Tibial nerve (tissue), 4 donors: Measurements from ENCODE around the gene PLK4. TPM values are rescaled to one million over a fixed set of nuclear protein-coding genes. Genes with fewer than 3 reads are reported as not detected.
A peak's percentile ranks its signal among the peaks of the same experiment; 100 is the strongest.

Source experiments
- DNase-seq, 2 donors: peaks; one replicate each; pipeline ENCODE4 v3.0.0-alpha.2; 2019; ENCODE audit warnings: low spot score in 2 of 2
- H3K27ac ChIP-seq, 4 donors: fragments of 200-600 bp; sonication (generic) in 3 of 4; one replicate each; pipeline ENCODE4 v1.5.1; 2017 to 2019; ENCODE audit warnings: mild to moderate bottlenecking in 1 of 4
- H3K27me3 ChIP-seq, 2 donors: fragments of 200-600 bp; sonication (generic) in 1 of 2; one replicate each; pipeline versions ENCODE4 v1.5.1 to v1.6.0; 2017 to 2019
- H3K36me3 ChIP-seq, 3 donors: fragments of 200-600 bp; sonication (generic); one replicate each; pipeline ENCODE4 v1.5.1; 2018 to 2019
- H3K4me1 ChIP-seq, 4 donors: fragments of 200-600 bp; sonication (generic) in 3 of 4; one replicate each; pipeline ENCODE4 v1.5.1; 2017 to 2019
- H3K4me3 ChIP-seq, 4 donors: fragments of 200-600 bp; sonication (generic) in 3 of 4; one replicate each; pipeline ENCODE4 v1.5.1; 2017 to 2019; ENCODE audit warnings: mild to moderate bottlenecking in 1 of 4, moderate library complexity in 1 of 4
- H3K9me3 ChIP-seq, 4 donors: fragments of 200-600 bp; sonication (generic) in 3 of 4; one replicate each; pipeline ENCODE4 v1.5.1; 2017 to 2019
- CTCF ChIP-seq, 5 experiments: fragments of 200-600 bp in 3 of 5; fragments of 450-650 bp in 2 of 5; sonication (generic) in 3 of 5; IDR thresholded peaks; one replicate each; pipeline ENCODE4 v1.5.1; 2016 to 2019; ENCODE audit warnings: antibody characterized with exemption in 5 of 5, mild to moderate bottlenecking in 3 of 5, moderate library complexity in 2 of 5
- EP300 ChIP-seq, 2 donors: sonication (generic); formaldehyde crosslinking; IDR thresholded peaks; one replicate each; pipeline ENCODE4 v1.6.1; 2017; ENCODE audit warnings: antibody characterized with exemption in 2 of 2, mild to moderate bottlenecking in 1 of 2
- POLR2A ChIP-seq, 2 donors: fragments of 450-650 bp; IDR thresholded peaks; one replicate each; pipeline ENCODE4 v1.6.1; 2017; ENCODE audit warnings: antibody characterized with exemption in 2 of 2, mild to moderate bottlenecking in 2 of 2, moderate library complexity in 2 of 2
- WGBS, 2 donors: methylation state at CpG; one replicate each; pipeline ENCODE4 v1.1.5; 2018; 5-methylcytosine and 5-hydroxymethylcytosine counted together
- total RNA-seq, 4 donors: library from RNA; depleted of rRNA; stranded (reverse); fragments of >200 nt; gene quantifications; one replicate each; pipeline ENCODE4 v1.1.0, GENCODE V29; 2016

The PLK4 gene
- 1 to 10 TPM in 1 of 4 donors, under 1 TPM in 3; 0.44 to 2.0 (median 0.76) TPM for total RNA-seq

- TF ChIP-seq EP300 (IDR thresholded peaks at IDR 0.05) = peak in 1 of 2 donors; percentile 66
- no peak for TF ChIP-seq CTCF (IDR thresholded peaks at IDR 0.05)
- no peak for TF ChIP-seq POLR2A (IDR thresholded peaks at IDR 0.05)
- H3K4me1 ChIP-seq = peaks cover 0 to 20% (median 11%) of the 10 kb centered on the region in 4 donors
- H3K27ac ChIP-seq = peak within 1 kb of the TSS; percentile 65 to 85 (median 78)
- peak within 1 kb of the TSS; percentile 59 to 90 (median 74) for H3K4me3 ChIP-seq
- no peaks in the 10 kb centered on the region for H3K27me3 ChIP-seq
- H3K9me3 ChIP-seq = no peaks in the 10 kb centered on the region
- H3K36me3 ChIP-seq = peaks cover 0 to 6% (median 0%) of the 10 kb centered on the region in 3 donors
- DNase-seq = peak; percentile 83 to 87
- WGBS, 2 donors = 1 to 2% methylated on average over 57 to 66 of the region's 70 CpGs
Measured at GRCh38 chr4:127880763-127881562, at the start of gene PLK4. TSS of gene PLK4 (plus strand) at chr4:127880893. CDS start at chr4:127881135, 242 bp downstream.

- Histone ChIP-seq H3K4me3 (no peak overlapping the region), H3K36me3 (peaks cover 0 to 7% (median 0%) of the 10 kb centered on the region in 3 donors), H3K27ac (no peak overlapping the region), H3K4me1 (no peaks in the 10 kb centered on the region), H3K27me3 (no peaks in the 10 kb centered on the region), H3K9me3 (no peaks in the 10 kb centered on the region)
- TF ChIP-seq CTCF (IDR thresholded peaks at IDR 0.05) = no peak
- TF ChIP-seq POLR2A (IDR thresholded peaks at IDR 0.05) = no peak
- no peak for TF ChIP-seq EP300 (IDR thresholded peaks at IDR 0.05)
- no peak for DNase-seq
- 79 to 81% methylated on average over 4 of the region's 4 CpGs for WGBS, 2 donors
Measured at GRCh38 chr4:127832585-127832984, 48.1 kb upstream of the PLK4 start.

GRCh38 chr4:127843704-127844600, 36.7 kb upstream of the PLK4 start:
- H3K36me3 ChIP-seq = peaks cover 0 to 27% (median 0%) of the 10 kb centered on the region in 3 donors
- H3K4me3 ChIP-seq = no peak overlapping the region
- H3K9me3 ChIP-seq = peaks cover 0 to 37% (median 9%) of the 10 kb centered on the region in 4 donors
- no peaks in the 10 kb centered on the region for H3K27me3 ChIP-seq
- TF ChIP-seq CTCF (IDR thresholded peaks at IDR 0.05) = no peak
- no peak for TF ChIP-seq EP300 (IDR thresholded peaks at IDR 0.05)
- TF ChIP-seq POLR2A (IDR thresholded peaks at IDR 0.05) = no peak
- no peak overlapping the region for H3K27ac ChIP-seq
- DNase-seq = no peak
- 93 to 96% methylated on average over 12 of the region's 12 CpGs for WGBS, 2 donors
- H3K4me1 ChIP-seq = no peaks in the 10 kb centered on the region

DNA sequence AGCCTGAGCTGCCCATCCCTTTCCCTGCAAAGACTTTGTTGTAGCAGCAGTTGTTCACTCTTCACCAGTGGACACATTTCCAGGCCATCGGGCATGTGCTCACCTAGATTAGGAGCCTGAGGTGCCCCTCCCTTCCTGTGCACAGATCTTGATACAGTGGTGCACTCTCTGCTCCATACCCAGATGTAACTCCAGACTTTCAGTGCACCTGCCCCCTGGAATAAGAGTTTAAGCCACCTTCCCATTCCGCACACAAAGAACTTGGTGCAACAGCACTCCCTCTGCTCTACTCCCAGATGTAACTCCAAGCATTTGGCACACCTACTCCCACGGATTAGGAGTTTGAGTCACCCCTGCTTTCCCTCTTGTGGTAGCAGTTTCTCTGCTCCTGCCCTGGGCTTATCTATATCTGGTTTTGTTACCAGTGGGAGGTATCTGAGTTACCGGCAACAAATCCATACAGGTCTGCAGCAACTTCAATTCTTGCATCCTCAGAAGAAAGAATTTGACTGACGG, 36.0 kb upstream of the PLK4 start:
- Histone ChIP-seq H3K9me3 (peaks cover 0 to 44% (median 11%) of the 10 kb centered on the region in 4 donors), H3K4me1 (no peaks in the 10 kb centered on the region), H3K27ac (no peak overlapping the region), H3K36me3 (peaks cover 0 to 22% (median 0%) of the 10 kb centered on the region in 3 donors), H3K27me3 (no peaks in the 10 kb centered on the region), H3K4me3 (no peak overlapping the region)
- DNase-seq = no peak
- WGBS, 2 donors = 92 to 94% methylated on average over 5 of the region's 5 CpGs
- TF ChIP-seq EP300 (IDR thresholded peaks at IDR 0.05) = no peak
- TF ChIP-seq POLR2A (IDR thresholded peaks at IDR 0.05) = no peak
- TF ChIP-seq CTCF (IDR thresholded peaks at IDR 0.05) = no peak
